Uterus (tissue), 2 donors: Measurements from ENCODE around the gene GNPAT.

Experiments
- CTCF ChIP-seq, 4 experiments: fragments of 200-600 bp in 2 of 4; fragments of 450-650 bp in 2 of 4; sonication (generic) in 2 of 4; IDR thresholded peaks; one replicate each; pipeline ENCODE4 v1.5.1; 2016 to 2019; ENCODE audit warnings: antibody characterized with exemption in 4 of 4, mild to moderate bottlenecking in 2 of 4, moderate library complexity in 1 of 4
- POLR2A ChIP-seq, 2 donors: fragments of 450-650 bp; IDR thresholded peaks; one replicate each; pipeline ENCODE4 v1.6.1; 2016; ENCODE audit warnings: antibody characterized with exemption in 2 of 2, mild to moderate bottlenecking in 1 of 2, moderate library complexity in 1 of 2

GRCh38 chr1:231322880-231323530, 82.0 kb downstream of the GNPAT start:
- TF ChIP-seq CTCF (IDR thresholded peaks at IDR 0.05) (no peak), POLR2A (IDR thresholded peaks at IDR 0.05) (no peak)
